Hepatocyte (in vitro differentiated cells): Measurements from ENCODE around the gene KMT2E. TPM values are rescaled to one million over a fixed set of nuclear protein-coding genes. Genes with fewer than 3 reads are reported as not detected.
A peak's percentile ranks its signal among the peaks of the same experiment; 100 is the strongest.
"Not testable (repeated sequence)": the region's sequence is repeated elsewhere in the genome, so short reads cannot be mapped to it uniquely, and the experiment has no call there.

ENCODE experiments used
- DNase-seq: peaks from one replicate; pipeline ENCODE4 v3.0.0-alpha.2; 2016; ENCODE audit warnings: low spot score
- H2AFZ ChIP-seq: fragments of 200-600 bp; sonication (generic); 2 replicates; pipeline ENCODE4 v1.6.0; 2016; ENCODE audit warnings: antibody characterized with exemption, mild to moderate bottlenecking
- H3K27ac ChIP-seq: fragments of 200-600 bp; sonication (generic); 2 replicates; pipeline ENCODE4 v1.5.1; 2016; ENCODE audit warnings: mild to moderate bottlenecking
- H3K27me3 ChIP-seq: fragments of 200-600 bp; sonication (generic); 2 replicates; pipeline ENCODE4 v1.6.1; 2016
- H3K36me3 ChIP-seq: fragments of 200-600 bp; sonication (generic); replicated peaks from 2 replicates; pipeline ENCODE4 v1.5.1; 2016; ENCODE audit warnings: low read depth; ENCODE audit not compliant: insufficient read depth
- H3K4me1 ChIP-seq: fragments of 200-600 bp; sonication (generic); 2 replicates; pipeline ENCODE4 v1.5.1; 2016; ENCODE audit warnings: mild to moderate bottlenecking, moderate library complexity; ENCODE audit not compliant: insufficient read depth
- H3K4me2 ChIP-seq: fragments of 200-600 bp; sonication (generic); 2 replicates; pipeline ENCODE4 v1.6.0; 2016
- H3K4me3 ChIP-seq: fragments of 200-600 bp; sonication (generic); 2 replicates; pipeline ENCODE4 v1.5.1; 2016; ENCODE audit warnings: mild to moderate bottlenecking
- H3K79me2 ChIP-seq: fragments of 200-600 bp; sonication (generic); 2 replicates; pipeline ENCODE4 v1.6.0; 2017; ENCODE audit warnings: mild to moderate bottlenecking
- H3K9me2 ChIP-seq: fragments of 200-600 bp; sonication (generic); replicated peaks from 2 replicates; pipeline ENCODE4 v1.6.0; 2017; ENCODE audit warnings: mild to moderate bottlenecking; ENCODE audit not compliant: insufficient read depth
- H3K9me3 ChIP-seq: fragments of 200-600 bp; sonication (generic); 2 replicates; pipeline ENCODE4 v1.5.1; 2016; ENCODE audit warnings: low read depth, mild to moderate bottlenecking
- H4K20me1 ChIP-seq: fragments of 200-600 bp; sonication (generic); 2 replicates; pipeline ENCODE4 v1.6.0; 2016; ENCODE audit warnings: mild to moderate bottlenecking; ENCODE audit not compliant: insufficient read depth, poor library complexity, severe bottlenecking
- EZH2 ChIP-seq: fragments of 200-600 bp; sonication (generic); IDR thresholded peaks from 2 replicates; pipeline ENCODE4 v1.6.1; 2016; ENCODE audit warnings: antibody characterized with exemption, mild to moderate bottlenecking, borderline replicate concordance
- EZH2phosphoT487 ChIP-seq: fragments of 200-600 bp; sonication (generic); IDR thresholded peaks from one replicate; pipeline ENCODE4 v1.6.1; 2018; ENCODE audit warnings: antibody characterized with exemption, mild to moderate bottlenecking, low read depth, moderate library complexity; ENCODE audit not compliant: unreplicated experiment, severe bottlenecking
- WGBS: methylation state at CpG from one replicate; pipeline ENCODE4 v1.1.6; 2016; ENCODE audit warnings: low lambda C conversion rate; ENCODE audit errors: missing lambda C conversion rate; 5-methylcytosine and 5-hydroxymethylcytosine counted together
- polyA plus RNA-seq: library from polyadenylated mRNA; unstranded; fragments of >200 nt; fragmentation: Nextera tagmentation; extraction: Ambion mirVana; gene quantifications from 2 replicates; pipeline ENCODE4 v1.2.1, GENCODE V29; 2016
- total RNA-seq: library from RNA; depleted of rRNA; stranded (reverse); fragments of >200 nt; gene quantifications from 2 replicates; pipeline ENCODE4 v1.2.3, GENCODE V29; 2014
- TF ChIP-seq, protein P1 (sequence below): fragments of 200-600 bp; sonication (generic); IDR thresholded peaks from 2 replicates; pipeline ENCODE4 v1.5.1; 2016; ENCODE audit warnings: antibody characterized with exemption, mild to moderate bottlenecking; ENCODE audit not compliant: poor library complexity

The KMT2E gene
- total and polyA plus RNA-seq, 2 experiments from 2014 or later = 69.7 to 70.8 TPM

DNA sequence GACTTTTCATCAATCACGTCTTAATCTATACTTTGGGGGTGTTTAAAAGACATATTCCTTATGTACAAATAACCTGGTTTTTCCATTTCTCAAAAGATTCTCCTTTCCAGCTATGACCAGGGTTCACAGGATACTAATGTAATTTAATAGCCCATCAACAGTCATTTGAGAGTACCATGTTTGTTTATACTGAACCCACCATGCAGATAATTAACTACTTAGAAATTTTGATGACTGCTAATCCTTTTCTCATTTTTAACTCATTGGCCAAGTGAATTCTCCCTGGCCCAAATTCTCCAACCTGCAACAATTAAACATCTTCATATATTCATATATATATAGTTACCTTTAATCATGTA, 28.8 kb upstream of the KMT2E start:
- H3K27me3 ChIP-seq = no peaks in the 10 kb centered on the region
- no peaks in the 10 kb centered on the region for H3K36me3 ChIP-seq
- peaks cover 51% of the 10 kb centered on the region for H4K20me1 ChIP-seq
- no peaks in the 10 kb centered on the region for H3K9me2 ChIP-seq
- TF ChIP-seq, protein P1, sequence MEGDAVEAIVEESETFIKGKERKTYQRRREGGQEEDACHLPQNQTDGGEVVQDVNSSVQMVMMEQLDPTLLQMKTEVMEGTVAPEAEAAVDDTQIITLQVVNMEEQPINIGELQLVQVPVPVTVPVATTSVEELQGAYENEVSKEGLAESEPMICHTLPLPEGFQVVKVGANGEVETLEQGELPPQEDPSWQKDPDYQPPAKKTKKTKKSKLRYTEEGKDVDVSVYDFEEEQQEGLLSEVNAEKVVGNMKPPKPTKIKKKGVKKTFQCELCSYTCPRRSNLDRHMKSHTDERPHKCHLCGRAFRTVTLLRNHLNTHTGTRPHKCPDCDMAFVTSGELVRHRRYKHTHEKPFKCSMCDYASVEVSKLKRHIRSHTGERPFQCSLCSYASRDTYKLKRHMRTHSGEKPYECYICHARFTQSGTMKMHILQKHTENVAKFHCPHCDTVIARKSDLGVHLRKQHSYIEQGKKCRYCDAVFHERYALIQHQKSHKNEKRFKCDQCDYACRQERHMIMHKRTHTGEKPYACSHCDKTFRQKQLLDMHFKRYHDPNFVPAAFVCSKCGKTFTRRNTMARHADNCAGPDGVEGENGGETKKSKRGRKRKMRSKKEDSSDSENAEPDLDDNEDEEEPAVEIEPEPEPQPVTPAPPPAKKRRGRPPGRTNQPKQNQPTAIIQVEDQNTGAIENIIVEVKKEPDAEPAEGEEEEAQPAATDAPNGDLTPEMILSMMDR = no peak
- no peak for TF ChIP-seq EZH2phosphoT487
- no peak for TF ChIP-seq EZH2
- no peak for DNase-seq
- H2AFZ ChIP-seq = no peak overlapping the region
- H3K4me3 ChIP-seq = no peak overlapping the region
- H3K9me3 ChIP-seq = no peaks in the 10 kb centered on the region
- H3K27ac ChIP-seq = peak overlapping the region; percentile 96
- H3K79me2 ChIP-seq = peaks cover 31% of the 10 kb centered on the region
- peak overlapping the region; percentile 85 for H3K4me2 ChIP-seq
- peaks cover 62% of the 10 kb centered on the region for H3K4me1 ChIP-seq
- whole genome bisulfite sequencing = 24% methylated on average over 1 of the region's 1 CpG

DNA sequence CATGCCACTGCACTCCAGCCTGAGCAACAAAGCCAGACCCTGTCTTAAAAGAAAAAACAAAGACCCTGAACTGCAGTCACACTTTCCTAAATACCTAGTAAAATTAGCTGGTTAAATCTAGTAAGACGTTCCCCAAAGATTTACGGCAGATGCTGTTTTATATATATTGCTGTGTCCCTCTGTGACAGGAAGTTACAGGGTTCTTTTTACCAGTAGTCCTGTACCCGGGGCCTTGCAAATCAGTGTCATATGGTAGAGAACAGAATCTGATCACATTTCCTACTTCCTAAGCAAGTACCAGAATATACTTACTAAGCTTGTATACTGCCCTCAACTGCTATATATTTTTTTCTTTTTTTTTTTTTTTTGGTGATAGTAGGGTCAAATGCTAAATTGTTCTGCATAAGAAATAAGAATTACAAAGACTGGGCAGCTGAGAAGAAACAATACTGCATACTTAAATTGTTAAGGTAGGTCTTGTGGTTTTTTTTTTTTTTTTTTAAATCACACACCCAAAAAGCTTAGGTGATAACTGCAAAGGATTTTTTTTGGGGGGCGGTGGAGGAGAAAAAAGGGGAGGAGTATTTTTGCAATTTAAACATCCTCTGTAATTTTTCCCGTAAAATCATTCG, 27.3 kb upstream of the KMT2E start:
- Histone ChIP-seq H3K36me3 (no peaks in the 10 kb centered on the region), H3K4me3 (no peak overlapping the region), H3K9me2 (no peaks in the 10 kb centered on the region), H4K20me1 (peaks cover 38% of the 10 kb centered on the region), H2AFZ (no peak overlapping the region), H3K4me2 (no peak overlapping the region), H3K27ac (peak overlapping the region; percentile 39), H3K4me1 (peaks cover 72% of the 10 kb centered on the region), H3K27me3 (no peaks in the 10 kb centered on the region), H3K9me3 (no peaks in the 10 kb centered on the region), H3K79me2 (peaks cover 19% of the 10 kb centered on the region)
- 70% methylated on average over 6 of the region's 6 CpGs for WGBS
- no peak for DNase-seq
- TF ChIP-seq EZH2phosphoT487 (no peak), EZH2 (no peak)
- TF ChIP-seq, protein P1 = no peak

DNA sequence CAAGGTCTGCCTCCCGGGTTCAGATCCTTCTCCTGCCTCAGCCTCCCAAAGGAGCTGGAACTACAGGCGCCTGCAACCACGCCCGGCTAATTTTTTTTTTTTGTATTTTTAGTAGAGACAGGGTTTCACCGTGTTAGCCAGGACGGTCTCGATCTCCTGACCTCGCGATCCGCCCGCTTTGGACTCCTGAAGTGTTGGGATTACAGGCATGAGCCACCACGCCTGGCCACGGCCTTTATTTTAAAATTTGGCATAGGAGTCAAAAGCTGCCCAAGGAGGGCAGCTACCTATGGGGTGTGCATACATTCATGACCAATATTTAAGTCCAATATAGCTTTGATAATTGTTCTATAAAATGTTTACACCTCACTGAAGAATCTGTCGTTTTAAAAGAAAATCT, 26.6 kb upstream of the KMT2E start:
- 90% methylated on average over 14 of the region's 14 CpGs for WGBS
- peaks cover 65% of the 10 kb centered on the region for H3K4me1 ChIP-seq
- H3K27ac ChIP-seq = not testable (repeated sequence)

DNA sequence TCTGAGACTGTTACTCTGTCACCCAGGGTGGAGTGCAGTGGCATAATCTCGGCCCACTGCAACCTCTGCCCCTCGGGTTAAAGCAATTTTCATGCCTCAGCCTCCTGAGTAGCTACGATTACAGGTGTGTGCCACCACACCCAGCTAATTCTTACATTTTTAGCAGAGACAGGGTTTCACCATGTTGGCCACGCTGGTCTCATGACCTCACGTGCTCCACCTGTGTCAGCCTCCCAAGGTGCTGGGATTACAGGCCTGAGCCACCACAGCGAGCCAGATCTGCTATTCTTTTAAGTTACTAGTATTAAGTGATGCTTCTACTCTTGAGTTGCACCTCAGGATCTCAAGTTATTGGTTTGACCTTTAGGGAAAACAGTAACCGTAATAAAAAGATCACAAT, 23.0 kb upstream of the KMT2E start:
- Histone ChIP-seq H4K20me1 (peaks cover 13% of the 10 kb centered on the region), H3K9me3 (no peaks in the 10 kb centered on the region), H3K4me1 (peaks cover 38% of the 10 kb centered on the region), H3K9me2 (no peaks in the 10 kb centered on the region), H3K27me3 (no peaks in the 10 kb centered on the region), H3K79me2 (no peaks in the 10 kb centered on the region), H2AFZ (no peak overlapping the region), H3K27ac (no peak overlapping the region), H3K36me3 (no peaks in the 10 kb centered on the region), H3K4me2 (no peak overlapping the region), H3K4me3 (no peak overlapping the region)
- no peak for DNase-seq
- WGBS = 78% methylated on average over 7 of the region's 7 CpGs
- TF ChIP-seq, protein P1 = no peak
- TF ChIP-seq EZH2 = no peak
- TF ChIP-seq EZH2phosphoT487 = no peak

More for the DNA sequence above, 26.6 kb upstream of the KMT2E start:
- H3K79me2 ChIP-seq = peaks cover 13% of the 10 kb centered on the region
- peaks cover 32% of the 10 kb centered on the region for H4K20me1 ChIP-seq
- H3K27me3 ChIP-seq, H3K36me3 ChIP-seq, H2AFZ ChIP-seq, H3K9me3 ChIP-seq, H3K9me2 ChIP-seq, H3K4me3 ChIP-seq, DNase-seq, H3K4me2 ChIP-seq: not testable (repeated sequence)
